ENCODE data around the gene TOE1.

TOE1 gene

DNA sequence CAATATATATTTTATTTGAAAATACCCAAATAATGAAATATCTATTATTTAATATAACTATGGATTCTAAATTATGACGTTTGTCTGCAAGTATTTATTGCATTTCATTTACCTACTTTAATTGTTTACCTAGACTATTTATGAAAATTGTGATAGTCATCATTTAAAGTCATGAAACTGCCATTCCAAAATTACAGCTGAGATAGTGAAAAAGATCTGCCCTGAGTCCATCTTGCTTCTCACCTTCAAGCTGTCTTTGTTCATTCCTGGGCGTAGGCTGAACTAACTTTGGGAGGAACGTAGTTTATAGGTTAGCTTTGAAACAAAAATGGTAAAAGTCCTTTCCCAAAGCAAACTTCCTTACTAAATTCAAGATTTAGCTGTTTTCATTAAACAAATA lies 25.7 kb upstream of the TOE1 start:
- DNase-seq (ENCODE audit: extremely low read depth, low read depth), result no peak
- TF ChIP-seq, protein P1, sequence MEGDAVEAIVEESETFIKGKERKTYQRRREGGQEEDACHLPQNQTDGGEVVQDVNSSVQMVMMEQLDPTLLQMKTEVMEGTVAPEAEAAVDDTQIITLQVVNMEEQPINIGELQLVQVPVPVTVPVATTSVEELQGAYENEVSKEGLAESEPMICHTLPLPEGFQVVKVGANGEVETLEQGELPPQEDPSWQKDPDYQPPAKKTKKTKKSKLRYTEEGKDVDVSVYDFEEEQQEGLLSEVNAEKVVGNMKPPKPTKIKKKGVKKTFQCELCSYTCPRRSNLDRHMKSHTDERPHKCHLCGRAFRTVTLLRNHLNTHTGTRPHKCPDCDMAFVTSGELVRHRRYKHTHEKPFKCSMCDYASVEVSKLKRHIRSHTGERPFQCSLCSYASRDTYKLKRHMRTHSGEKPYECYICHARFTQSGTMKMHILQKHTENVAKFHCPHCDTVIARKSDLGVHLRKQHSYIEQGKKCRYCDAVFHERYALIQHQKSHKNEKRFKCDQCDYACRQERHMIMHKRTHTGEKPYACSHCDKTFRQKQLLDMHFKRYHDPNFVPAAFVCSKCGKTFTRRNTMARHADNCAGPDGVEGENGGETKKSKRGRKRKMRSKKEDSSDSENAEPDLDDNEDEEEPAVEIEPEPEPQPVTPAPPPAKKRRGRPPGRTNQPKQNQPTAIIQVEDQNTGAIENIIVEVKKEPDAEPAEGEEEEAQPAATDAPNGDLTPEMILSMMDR (IDR thresholded peaks at IDR 0.05; ENCODE audit: low read depth, low read length), result no peak

DNA sequence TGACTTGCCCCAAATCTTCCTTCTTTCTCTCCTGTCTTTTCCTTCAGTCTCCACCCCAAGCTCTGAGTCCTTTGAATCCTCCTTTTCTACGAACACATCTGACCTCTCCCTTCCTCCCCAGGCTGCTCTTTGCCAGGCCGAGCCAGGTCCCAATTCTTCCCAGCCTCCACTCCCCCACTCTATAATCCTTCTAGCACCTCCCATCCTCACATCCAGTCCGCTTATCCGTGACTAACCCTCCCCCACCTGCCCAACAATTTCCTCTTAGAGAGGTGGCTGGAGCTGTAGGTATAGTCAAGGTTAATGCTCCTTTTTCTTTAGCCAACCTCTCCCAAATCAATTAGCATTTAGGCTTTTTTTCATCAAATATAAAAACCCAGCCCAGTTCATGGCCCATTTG lies 22.8 kb upstream of the TOE1 start:
- DNase-seq (ENCODE audit: extremely low read depth, low read depth), result no peak
- TF ChIP-seq, protein P1 (IDR thresholded peaks at IDR 0.05; ENCODE audit: low read depth, low read length), result no peak

DNA sequence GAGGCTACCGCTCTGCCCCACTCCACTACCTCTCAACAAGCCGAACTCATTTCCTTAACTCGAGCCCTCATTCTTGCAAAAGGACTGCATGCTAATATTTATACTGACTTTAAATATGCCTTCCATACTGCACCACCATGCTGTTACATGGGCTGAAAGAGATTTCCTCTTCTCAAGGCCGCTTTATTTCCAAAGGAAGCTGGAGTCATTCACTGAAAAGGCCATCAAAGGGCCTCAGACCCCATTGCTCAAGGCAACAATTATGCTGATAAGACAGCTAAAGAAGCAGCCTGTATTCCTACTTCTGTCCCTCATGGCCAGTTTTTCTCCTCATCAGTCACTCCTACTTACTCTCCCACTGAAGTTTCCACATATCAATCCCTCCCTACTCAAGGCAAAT lies 20.2 kb upstream of the TOE1 start:
- DNase-seq (ENCODE audit: extremely low read depth, low read depth), result no peak
- TF ChIP-seq, protein P1 (IDR thresholded peaks at IDR 0.05; ENCODE audit: low read depth, low read length), result no peak

DNA sequence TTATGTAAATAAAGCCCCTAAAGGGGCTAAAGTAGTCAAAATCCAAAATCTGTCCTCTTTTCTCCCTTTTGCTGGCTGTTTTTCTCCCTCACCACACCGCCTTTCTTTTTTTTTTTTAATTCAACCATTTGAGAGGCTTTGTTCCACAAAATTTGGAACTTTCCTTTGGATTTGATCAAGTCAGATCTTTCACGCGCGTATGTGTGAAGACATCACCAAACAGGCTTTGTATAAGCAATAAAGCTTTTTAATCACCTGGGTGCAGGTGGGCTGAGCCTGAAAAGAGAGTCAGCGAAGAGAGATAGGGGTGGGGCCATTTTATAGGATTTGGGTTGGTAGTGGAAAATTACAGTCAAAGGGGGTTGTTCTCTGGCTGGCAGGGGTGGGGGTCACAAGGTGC lies 18.5 kb upstream of the TOE1 start:
- TF ChIP-seq, protein P1 (IDR thresholded peaks at IDR 0.05; ENCODE audit: low read depth, low read length), result no peak
- DNase-seq (ENCODE audit: extremely low read depth, low read depth), result no peak

DNA sequence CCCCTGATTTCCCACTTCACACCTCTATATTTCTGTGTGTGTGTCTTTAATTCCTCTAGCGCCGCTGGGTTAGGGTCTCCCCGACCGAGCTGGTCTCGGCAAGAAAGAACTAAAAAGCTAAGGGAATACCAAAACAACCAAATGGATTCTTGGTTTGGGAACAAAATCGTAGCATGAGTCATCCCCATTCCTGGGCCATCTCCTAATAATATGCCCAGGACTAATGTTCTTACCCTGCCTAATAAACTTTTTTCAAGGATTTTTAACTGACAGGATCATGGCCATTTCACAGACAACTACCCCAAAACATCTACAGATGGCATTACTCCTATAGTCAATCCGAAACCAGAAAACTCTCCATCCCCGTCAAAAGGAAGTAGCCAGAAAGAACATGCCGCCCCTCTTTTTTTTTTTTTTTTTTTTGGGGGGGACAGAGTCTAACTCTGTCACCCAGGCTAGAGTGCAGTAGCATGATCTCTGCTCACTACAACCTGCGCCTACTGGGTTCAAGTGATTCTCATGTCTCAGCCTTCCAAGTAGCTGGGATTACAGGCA lies 17.4 kb upstream of the TOE1 start:
- TF ChIP-seq, protein P1 (IDR thresholded peaks at IDR 0.05; ENCODE audit: low read depth, low read length), result no peak

DNA sequence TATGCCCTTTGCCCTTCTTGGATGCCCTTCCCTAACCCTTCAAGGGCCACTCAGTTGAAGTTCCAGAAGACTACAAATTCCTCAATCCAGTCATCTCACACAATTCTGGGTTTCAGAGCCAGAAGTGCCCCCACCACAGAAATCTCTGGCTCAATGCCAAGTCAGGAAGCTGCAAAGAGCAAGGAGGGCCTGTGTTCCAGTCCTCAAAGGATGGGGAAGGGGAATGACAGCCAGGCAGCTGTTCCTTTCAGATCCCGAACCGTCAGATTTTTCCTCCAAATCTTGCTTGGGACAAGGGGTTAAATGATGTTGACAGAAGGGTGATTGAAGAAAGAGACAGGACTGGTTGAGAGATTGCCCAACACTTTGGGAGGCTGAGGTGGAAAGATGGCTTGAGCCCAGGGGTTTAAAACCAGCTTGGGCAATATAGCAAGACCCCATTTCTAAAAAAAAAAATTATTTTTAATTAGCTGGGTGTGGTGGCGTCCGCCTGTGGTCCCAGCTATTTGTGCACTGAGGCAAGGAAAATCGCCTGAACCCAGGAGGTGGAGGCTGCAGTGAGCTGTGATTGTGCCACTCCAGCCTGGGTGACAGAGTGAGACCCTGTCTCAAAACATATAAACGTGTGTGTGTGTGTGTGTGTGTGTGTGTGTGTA lies 14.0 kb upstream of the TOE1 start:
- TF ChIP-seq, protein P1 (IDR thresholded peaks at IDR 0.05; ENCODE audit: low read depth, low read length), result no peak
- no peak for DNase-seq (ENCODE audit: extremely low read depth, low read depth)

More for the DNA sequence above, 17.4 kb upstream of the TOE1 start:
- DNase-seq (ENCODE audit: extremely low read depth, low read depth), result no peak

Measured in AG09319 (cell line).